Skeletal muscle cell (primary cell): Measurements from ENCODE around the gene LANCL1.
"Not testable (repeated sequence)": the region's sequence is repeated elsewhere in the genome, so short reads cannot be mapped to it uniquely, and the experiment has no call there.

Experiments used
- DNase-seq: peaks from one replicate; pipeline ENCODE4 v3.0.0-alpha.2; 2010; ENCODE audit warnings: low read depth
- H3K4me3 ChIP-seq: 2 replicates; pipeline ENCODE4 v1.5.1; 2011; ENCODE audit warnings: low read depth, mild to moderate bottlenecking, control low read depth, low read length, moderate library complexity

Gene LANCL1

DNA sequence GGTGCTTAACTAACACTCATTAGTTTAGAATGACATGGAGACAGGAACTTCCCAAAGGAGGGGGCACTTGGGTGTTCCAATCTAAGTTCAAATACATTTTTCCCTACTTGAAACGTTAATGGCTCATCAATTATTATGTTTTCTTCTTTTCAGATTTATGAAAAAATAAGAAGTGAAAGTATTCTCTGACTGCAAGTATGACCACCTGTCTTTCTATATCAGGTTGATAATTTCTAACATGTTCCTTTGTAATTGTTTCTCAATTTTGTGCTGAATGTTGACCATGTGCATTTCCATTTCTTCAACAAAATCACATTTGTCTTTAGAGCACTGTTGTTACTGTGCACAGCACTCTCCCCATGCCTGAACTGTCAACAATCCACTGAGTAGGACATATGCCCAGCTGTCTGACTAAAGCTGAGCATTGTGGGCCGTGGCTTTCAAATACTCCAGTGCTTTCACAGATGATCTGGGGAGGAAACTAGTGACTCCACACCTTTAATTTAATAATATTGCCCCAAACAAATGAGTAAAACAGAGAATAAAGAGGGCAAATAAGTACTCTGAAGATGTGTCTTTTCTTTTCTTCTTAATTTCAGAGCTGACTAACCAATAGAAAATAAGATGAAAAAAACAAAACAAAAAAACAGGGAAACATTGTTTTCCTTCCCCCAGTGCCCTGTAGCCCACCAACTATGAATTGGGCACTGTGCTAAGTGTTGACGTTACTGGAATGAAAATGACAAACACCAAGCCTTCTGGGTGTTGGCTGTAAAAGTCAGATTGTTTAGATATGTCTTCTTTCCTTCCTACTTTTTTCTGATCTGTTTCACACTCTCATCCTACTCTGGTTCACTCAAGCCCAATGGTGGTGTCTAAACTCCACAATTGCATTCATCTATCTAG, 16.0 kb downstream of the LANCL1 start:
- no peak for DNase-seq
- no peak overlapping the region for H3K4me3 ChIP-seq

GRCh38 chr2:210459880-210460279, 16.7 kb downstream of the LANCL1 start:
- DNase-seq, result no peak

DNA sequence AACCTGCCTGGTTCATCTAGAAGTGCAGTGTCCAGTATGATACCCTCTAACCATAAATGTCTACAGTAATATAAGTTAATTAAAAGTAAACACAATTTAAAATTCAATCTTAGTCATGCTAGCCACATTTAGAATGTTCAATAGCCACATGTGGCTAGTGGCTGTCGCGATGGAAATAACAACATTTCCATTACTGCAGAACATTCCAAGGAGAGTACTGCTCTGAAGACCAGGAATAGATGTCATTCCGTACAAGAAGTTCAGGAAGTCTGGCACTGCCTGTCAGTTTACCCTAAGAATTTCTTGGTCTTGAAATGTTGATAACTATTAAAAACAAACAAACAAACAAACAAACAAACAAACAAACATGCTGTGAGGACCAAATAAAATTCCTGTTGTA, 17.2 kb downstream of the LANCL1 start:
- DNase-seq, result no peak
- H3K4me3 ChIP-seq, result no peak overlapping the region

More at GRCh38 chr2:210459880-210460279, 16.7 kb downstream of the LANCL1 start:
- no peak overlapping the region for H3K4me3 ChIP-seq

GRCh38 chr2:210458395-210458794, 18.2 kb downstream of the LANCL1 start:
- DNase-seq, result no peak
- H3K4me3 ChIP-seq, result no peak overlapping the region

DNA sequence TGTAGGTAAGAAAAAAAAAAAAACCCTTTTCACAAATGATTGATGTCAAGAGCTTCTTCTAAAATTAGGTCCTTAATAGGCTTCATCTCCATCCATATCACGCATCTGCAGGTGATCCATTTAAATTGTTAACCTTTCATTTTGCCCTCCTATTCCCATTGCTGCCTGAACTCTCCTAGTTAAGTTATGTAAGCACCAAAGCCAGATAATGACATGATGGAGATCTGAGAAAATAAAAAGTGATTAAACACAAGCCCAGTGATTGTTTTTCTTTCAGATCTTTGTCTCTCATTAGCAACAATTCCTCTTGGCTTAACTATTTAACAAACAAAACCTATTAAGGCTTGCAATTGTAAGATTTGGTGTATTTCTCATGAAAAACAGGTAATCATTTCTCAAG, 20.0 kb downstream of the LANCL1 start:
- H3K4me3 ChIP-seq, result no peak overlapping the region
- DNase-seq, result no peak

DNA sequence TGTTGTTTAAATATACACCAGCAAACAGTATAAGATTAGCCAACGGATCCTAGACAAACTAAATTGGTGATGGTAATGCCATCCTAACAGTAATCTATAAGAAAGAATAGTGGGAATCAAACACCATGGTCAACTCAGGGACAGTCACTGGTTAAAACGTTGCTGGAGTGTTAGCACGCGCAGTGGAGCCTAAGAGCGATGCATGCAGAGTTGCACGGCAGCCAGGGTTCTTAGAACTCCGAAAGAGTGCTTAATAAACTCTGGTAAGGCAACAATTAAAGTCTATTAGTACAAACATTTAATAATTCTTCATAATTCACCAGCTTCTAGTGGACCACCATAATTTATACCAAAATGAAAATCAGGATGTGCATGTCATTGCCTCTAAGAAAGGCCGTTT, 22.2 kb downstream of the LANCL1 start:
- no peak overlapping the region for H3K4me3 ChIP-seq
- no peak for DNase-seq

DNA sequence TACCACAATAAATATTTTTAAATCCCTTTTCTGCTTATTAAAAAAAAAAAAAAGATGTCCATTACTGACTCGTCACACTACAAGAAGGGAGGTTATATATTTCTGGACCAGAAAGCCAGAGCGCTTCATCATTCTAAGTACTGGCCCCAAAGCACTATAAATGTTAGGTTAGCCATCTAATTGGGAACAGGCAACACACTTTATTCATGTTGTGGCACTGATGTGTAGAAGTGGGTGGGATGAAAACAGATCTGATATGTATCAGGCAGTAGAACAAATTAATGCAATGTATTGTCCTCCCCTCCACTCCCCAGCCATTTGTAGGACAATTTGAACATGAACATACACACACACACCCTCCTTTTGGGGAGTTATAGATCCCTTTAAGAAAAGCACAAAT, 24.4 kb downstream of the LANCL1 start:
- no peak for DNase-seq

GRCh38 chr2:210450942-210451341, 25.6 kb downstream of the LANCL1 start:
- DNase-seq, H3K4me3 ChIP-seq: not testable (repeated sequence)

More for the DNA sequence above, 24.4 kb downstream of the LANCL1 start:
- no peak overlapping the region for H3K4me3 ChIP-seq

DNA sequence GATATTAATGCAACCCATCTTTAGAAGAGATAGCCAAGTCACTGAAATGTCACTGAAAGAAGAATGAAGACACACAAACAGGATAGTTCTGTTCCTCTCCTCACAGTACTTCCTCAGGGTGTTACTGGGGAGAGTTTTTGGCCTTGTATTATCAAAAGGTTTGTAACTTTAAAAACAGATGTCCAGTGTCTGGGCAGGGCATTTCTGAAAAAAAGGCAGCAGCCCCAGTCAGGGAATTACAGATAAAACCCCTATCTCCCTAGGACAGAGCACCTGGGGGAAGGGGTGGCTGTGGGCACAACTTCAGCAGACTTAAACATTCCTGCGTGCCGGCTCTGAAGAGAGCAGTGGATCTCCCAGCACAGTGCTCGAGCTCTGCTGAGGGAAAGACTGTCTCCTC, 30.8 kb downstream of the LANCL1 start:
- DNase-seq, result no peak
- H3K4me3 ChIP-seq, result no peak overlapping the region

DNA sequence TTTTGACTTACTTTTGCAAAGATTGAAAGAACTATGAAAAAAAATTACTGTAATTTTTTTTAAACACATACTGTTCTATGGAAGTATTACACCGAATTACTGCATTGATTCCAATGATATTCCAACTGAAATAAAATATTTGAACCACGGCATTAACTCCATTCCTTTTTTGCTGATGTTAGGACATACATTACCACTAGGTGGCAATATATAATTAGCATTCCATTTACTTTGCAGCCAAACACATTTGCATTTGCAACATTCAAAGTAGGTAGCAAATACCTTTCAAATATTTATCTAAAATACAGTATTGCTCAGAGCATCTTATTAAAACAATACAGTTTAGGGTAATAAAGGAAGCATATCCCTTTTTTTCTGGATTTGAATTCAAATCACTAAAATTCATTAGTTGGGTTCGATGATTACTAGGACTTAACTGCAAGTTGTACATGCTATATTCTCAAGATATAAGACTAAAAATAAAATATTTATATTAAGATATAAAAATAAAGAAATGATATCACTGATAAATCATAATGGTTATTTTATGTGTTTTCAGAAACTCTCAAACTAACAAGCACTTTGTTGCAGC, 31.3 kb downstream of the LANCL1 start:
- H3K4me3 ChIP-seq, result no peak overlapping the region
- no peak for DNase-seq

- no peak overlapping the region for H3K4me3 ChIP-seq
Observed at GRCh38 chr2:210443527-210443926, 33.0 kb downstream of the LANCL1 start.

GRCh38 chr2:210442878-210443277, 33.7 kb downstream of the LANCL1 start:
- no peak overlapping the region for H3K4me3 ChIP-seq
- no peak for DNase-seq

More at GRCh38 chr2:210443527-210443926, 33.0 kb downstream of the LANCL1 start:
- no peak for DNase-seq

GRCh38 chr2:210442457-210442856, 34.1 kb downstream of the LANCL1 start:
- DNase-seq, result no peak
- no peak overlapping the region for H3K4me3 ChIP-seq

- no peak for DNase-seq
- no peak overlapping the region for H3K4me3 ChIP-seq
Observed at GRCh38 chr2:210440206-210440605, 36.4 kb downstream of the LANCL1 start.

DNA sequence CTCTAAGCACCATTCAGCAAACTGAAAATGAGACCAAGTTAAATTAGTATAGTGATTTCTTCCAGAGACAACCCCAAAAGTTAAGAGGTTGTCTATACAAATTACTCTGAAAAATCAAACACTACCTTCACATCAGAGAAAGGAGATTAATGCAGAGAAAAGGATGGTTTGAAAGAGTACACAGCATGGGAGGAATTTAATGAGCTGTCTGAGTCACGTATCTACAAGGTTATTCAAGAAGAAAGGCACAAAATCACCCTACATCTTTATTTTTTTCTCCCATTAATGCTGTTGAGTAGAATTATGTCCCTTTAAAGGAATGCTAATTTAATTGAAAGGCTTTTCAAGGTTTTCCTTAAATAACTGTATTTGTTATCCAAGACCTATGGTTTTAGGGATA, 41.1 kb downstream of the LANCL1 start:
- no peak for DNase-seq
- H3K4me3 ChIP-seq, result no peak overlapping the region

DNA sequence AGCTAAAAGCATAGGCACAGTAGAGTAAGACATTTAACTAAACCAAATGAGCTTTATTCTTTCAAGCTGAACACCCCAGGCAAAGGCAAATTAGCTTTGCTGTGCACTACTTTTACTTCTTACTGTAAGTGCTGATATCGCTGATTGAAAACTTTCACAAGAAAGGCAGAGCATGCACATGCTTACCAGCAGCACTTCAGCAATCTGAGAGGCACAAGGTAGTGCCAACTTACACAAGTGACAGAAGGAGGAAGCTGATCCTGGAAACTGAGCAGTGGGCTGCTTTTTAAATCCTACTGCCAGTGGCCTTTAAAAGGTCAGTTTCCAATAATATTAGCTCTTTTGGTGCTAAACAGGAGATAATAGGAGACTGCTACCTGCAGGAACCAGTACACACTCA, 43.9 kb downstream of the LANCL1 start:
- no peak for DNase-seq

GRCh38 chr2:210429403-210430137, 47.0 kb downstream of the LANCL1 start:
- no peak overlapping the region for H3K4me3 ChIP-seq
- DNase-seq, result no peak

More for the DNA sequence above, 43.9 kb downstream of the LANCL1 start:
- H3K4me3 ChIP-seq, result no peak overlapping the region

GRCh38 chr2:210428393-210429179, 48.0 kb downstream of the LANCL1 start:
- H3K4me3 ChIP-seq, result no peak overlapping the region
- DNase-seq, result peak; percentile 50

GRCh38 chr2:210427309-210427708, 49.2 kb downstream of the LANCL1 start:
- H3K4me3 ChIP-seq, DNase-seq: not testable (repeated sequence)
